Effector memory CD8-positive, alpha-beta T cell (primary cell): ENCODE results near the gene PIR.

ENCODE experiments used
- ATAC-seq: fragments of 150-1000 bp; cut with Tn5 transposase; replicated peaks from 2 replicates; pipeline ENCODE4 v1.10.0; 2021; ENCODE audit warnings: mild to moderate bottlenecking, moderate library complexity
- DNase-seq, 3 experiments: peaks; one replicate each; pipeline ENCODE4 v3.0.0; 2021
- H3K27ac Mint-ChIP-seq, 2 donors: one replicate each; pipeline ENCODE4 v1.8.0; 2022; ENCODE audit warnings: mild to moderate bottlenecking in 2 of 2, mixed read lengths in 2 of 2, moderate library complexity in 2 of 2
- H3K27me3 Mint-ChIP-seq, 2 donors: one replicate each; pipeline ENCODE4 v1.8.0; 2022; ENCODE audit warnings: mixed read lengths in 2 of 2
- H3K36me3 Mint-ChIP-seq: one replicate; pipeline ENCODE4 v1.8.0; 2022; ENCODE audit warnings: mild to moderate bottlenecking, moderate library complexity, mixed read lengths; ENCODE audit not compliant: insufficient read depth
- H3K4me1 Mint-ChIP-seq, 2 donors: one replicate each; pipeline ENCODE4 v1.8.0; 2022; ENCODE audit warnings: low read depth in 2 of 2, mixed read lengths in 2 of 2
- H3K4me3 Mint-ChIP-seq, 2 donors: one replicate each; pipeline ENCODE4 v1.8.0; 2022; ENCODE audit warnings: mild to moderate bottlenecking in 2 of 2, mixed read lengths in 2 of 2, moderate library complexity in 2 of 2
- H3K9me3 Mint-ChIP-seq, 2 donors: one replicate each; pipeline ENCODE4 v1.8.0; 2022; ENCODE audit warnings: mixed read lengths in 2 of 2

PIR gene

GRCh38 chrX:15505101-15505500 lies 12.0 kb upstream of the PIR start:
- Mint-ChIP-seq H3K9me3 (no peaks in the 10 kb centered on the region), H3K4me3 (no peak overlapping the region), H3K27me3 (peaks cover 18 to 35% of the 10 kb centered on the region in 2 donors), H3K4me1 (no peaks in the 10 kb centered on the region), H3K36me3 (no peaks in the 10 kb centered on the region), H3K27ac (no peak overlapping the region)
- ATAC-seq, result no peak
- DNase-seq, result no peak

DNA sequence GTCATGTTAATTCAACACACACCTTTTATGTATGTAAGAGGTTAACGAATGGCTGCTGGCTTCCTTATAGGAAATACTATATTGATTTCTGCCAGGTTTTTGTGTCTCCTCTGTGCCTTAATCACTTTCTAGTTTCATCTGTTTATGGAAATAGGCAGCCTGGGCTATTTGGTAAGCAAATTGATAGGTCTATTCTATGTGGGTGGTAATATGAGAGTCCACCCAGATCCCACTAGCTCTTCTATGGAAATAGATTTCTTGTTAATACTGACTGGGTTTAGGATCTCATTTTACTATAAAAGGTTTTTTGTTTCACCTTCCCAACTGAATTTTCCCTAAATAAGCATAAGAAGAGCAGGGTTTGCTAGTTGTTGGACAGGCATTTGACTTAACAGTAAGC lies 11.5 kb upstream of the PIR start:
- Mint-ChIP-seq H3K9me3 (no peaks in the 10 kb centered on the region), H3K27ac (no peak overlapping the region), H3K4me1 (no peaks in the 10 kb centered on the region), H3K27me3 (peaks cover 14 to 30% of the 10 kb centered on the region in 2 donors), H3K4me3 (no peak overlapping the region), H3K36me3 (no peaks in the 10 kb centered on the region)
- DNase-seq, result no peak
- no peak for ATAC-seq

DNA sequence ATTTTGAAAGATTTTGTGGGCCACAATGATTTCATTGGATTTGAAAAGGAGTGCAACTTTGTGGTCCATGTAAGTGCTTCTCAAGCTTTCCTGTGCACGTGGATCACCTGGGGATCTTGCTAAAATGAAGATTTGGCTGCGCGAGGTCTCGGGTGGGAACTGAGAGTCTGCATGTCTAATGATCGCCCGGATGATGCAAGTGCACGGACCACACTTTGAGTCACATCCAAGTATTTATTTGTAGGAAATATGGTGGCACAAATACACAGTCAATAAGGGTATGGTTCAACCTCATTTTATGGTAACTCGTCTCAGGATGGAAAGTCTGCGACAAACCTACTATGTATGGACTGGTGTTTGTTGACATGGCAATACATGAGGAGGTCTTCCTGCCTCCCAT lies 8.4 kb upstream of the PIR start:
- no peaks in the 10 kb centered on the region for H3K36me3 Mint-ChIP-seq
- DNase-seq (no peak), ATAC-seq (no peak)
- peaks cover 3 to 5% of the 10 kb centered on the region in 2 donors for H3K4me1 Mint-ChIP-seq
- peaks cover 17 to 22% of the 10 kb centered on the region in 2 donors for H3K27me3 Mint-ChIP-seq
- H3K9me3 Mint-ChIP-seq, result no peaks in the 10 kb centered on the region
- H3K27ac Mint-ChIP-seq, result no peak overlapping the region
- no peak overlapping the region for H3K4me3 Mint-ChIP-seq

DNA sequence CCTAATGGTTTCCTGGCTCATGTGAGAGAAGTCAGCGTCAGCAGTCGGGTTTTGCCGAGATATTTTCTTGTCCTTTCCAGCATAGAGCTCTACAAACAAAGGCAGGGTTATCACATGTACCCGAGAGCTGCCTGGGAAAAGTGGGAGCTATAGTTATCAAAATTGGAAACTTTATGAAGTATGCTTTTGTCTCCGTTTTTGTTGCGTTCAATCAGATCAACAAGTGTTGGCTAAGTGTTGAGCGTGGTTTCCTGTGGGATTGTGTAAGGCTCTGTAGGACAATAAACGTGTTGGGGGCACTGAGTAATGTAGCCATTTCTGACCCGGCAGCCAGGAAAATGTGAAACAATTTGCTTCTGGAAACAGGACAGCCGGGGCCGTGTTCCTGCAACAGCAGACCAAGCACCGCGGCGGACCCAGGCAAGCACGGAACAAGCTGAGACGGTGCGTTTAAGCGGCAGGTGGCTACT lies 7.4 kb upstream of the PIR start, which contains the start of gene BMX:
Gene BMX, plus strand, starts transcription at position 311 of the 470 bp plus-strand sequence. CDS start 7,547 bp downstream, outside the sequence.
- H3K4me1 Mint-ChIP-seq, result peaks cover 3 to 5% of the 10 kb centered on the region in 2 donors
- H3K36me3 Mint-ChIP-seq, result no peaks in the 10 kb centered on the region
- no peak for DNase-seq
- no peak for ATAC-seq
- H3K4me3 Mint-ChIP-seq, result no peak within 1 kb of the TSS
- peaks cover 17 to 22% of the 10 kb centered on the region in 2 donors for H3K27me3 Mint-ChIP-seq
- H3K9me3 Mint-ChIP-seq, result no peaks in the 10 kb centered on the region
- H3K27ac Mint-ChIP-seq, result no peak within 1 kb of the TSS

DNA sequence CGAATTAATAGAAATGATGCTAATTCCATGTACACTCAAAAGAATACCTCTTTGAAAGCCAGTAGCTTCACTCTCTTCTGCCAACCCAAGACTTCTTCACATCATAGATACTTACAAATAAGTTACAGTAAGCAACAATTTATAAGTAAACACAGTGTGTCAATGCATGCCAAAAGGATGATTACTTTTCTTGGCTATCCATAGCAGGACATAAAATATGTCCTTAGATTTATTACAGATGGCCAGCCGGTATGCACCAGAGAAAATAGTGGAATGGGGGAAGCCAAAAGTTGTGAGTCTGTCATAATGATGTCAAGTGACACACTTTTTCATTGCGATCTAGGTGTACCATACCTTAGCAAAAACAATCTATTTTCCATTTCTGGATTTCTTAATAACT lies 6.8 kb upstream of the PIR start:
- Mint-ChIP-seq H3K4me1 (peaks cover 3 to 5% of the 10 kb centered on the region in 2 donors), H3K27ac (no peak overlapping the region), H3K36me3 (no peaks in the 10 kb centered on the region), H3K9me3 (no peaks in the 10 kb centered on the region), H3K27me3 (peaks cover 17 to 22% of the 10 kb centered on the region in 2 donors), H3K4me3 (no peak overlapping the region)
- DNase-seq (no peak), ATAC-seq (no peak)

- Mint-ChIP-seq H3K27me3 (peaks cover 9 to 17% of the 10 kb centered on the region in 2 donors), H3K36me3 (no peaks in the 10 kb centered on the region), H3K27ac (no peak overlapping the region), H3K4me3 (no peak overlapping the region), H3K4me1 (peaks cover 3 to 5% of the 10 kb centered on the region in 2 donors), H3K9me3 (no peaks in the 10 kb centered on the region)
- no peak for ATAC-seq
- DNase-seq, result no peak
Measured at GRCh38 chrX:15498741-15499140, 5.6 kb upstream of the PIR start.

DNA sequence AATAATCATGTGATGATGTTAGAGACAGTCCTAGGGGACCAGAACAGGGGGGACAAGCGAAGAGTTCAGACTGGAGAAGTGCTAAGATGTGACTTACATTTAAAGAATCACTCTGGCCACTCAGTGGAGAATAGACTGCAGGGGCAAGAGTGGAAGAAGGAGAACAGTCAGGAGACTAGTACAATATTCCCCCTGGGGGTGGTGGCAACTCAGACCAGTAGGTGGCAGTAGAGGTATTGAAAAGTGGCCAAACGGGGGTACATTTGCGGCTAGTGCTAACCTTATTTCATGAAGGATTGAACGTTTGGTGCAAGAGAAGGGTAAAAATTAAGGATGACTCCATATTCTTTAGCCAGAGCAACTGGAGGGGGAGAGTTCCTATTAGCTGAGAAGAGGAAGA lies 4.7 kb upstream of the PIR start:
- ATAC-seq, result peak; percentile 55
- H3K4me1 Mint-ChIP-seq, result peaks cover 3 to 10% of the 10 kb centered on the region in 2 donors
- H3K9me3 Mint-ChIP-seq, result no peaks in the 10 kb centered on the region
- H3K27ac Mint-ChIP-seq, result no peak overlapping the region
- H3K36me3 Mint-ChIP-seq, result no peaks in the 10 kb centered on the region
- peaks cover 15 to 21% of the 10 kb centered on the region in 2 donors for H3K27me3 Mint-ChIP-seq
- DNase-seq, result peak; percentile 38 to 52 (median 42)
- H3K4me3 Mint-ChIP-seq, result no peak overlapping the region

GRCh38 chrX:15496824-15497223 lies 3.7 kb upstream of the PIR start:
- DNase-seq (no peak), ATAC-seq (no peak)
- peaks cover 3 to 10% of the 10 kb centered on the region in 2 donors for H3K4me1 Mint-ChIP-seq
- H3K9me3 Mint-ChIP-seq, result no peaks in the 10 kb centered on the region
- H3K4me3 Mint-ChIP-seq, result no peak overlapping the region
- H3K36me3 Mint-ChIP-seq, result no peaks in the 10 kb centered on the region
- peaks cover 15% of the 10 kb centered on the region in 2 donors for H3K27me3 Mint-ChIP-seq
- no peak overlapping the region for H3K27ac Mint-ChIP-seq

DNA sequence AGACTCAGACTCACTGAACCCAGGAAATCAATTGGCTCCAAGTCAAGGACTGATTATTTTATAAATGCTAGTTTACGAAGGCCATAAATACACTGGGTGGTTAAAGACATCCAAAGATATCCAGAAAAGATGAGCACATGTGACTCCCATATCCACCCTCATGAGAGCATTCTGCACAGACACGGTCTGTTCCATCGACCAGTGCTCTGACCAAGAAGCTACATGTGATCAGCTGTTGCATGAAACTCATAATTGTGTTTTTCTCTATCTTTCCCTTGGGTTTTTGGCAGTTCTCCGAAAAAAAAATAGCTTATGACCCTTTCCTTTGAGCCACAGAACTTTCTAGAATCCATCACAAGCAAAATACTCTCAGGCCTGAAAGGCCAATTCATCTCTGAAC lies 2.7 kb upstream of the PIR start:
- Mint-ChIP-seq H3K27ac (no peak overlapping the region), H3K9me3 (no peaks in the 10 kb centered on the region), H3K36me3 (no peaks in the 10 kb centered on the region), H3K4me3 (no peak overlapping the region), H3K27me3 (peaks cover 10 to 15% of the 10 kb centered on the region in 2 donors), H3K4me1 (peaks cover 3 to 10% of the 10 kb centered on the region in 2 donors)
- no peak for ATAC-seq
- DNase-seq, result no peak

DNA sequence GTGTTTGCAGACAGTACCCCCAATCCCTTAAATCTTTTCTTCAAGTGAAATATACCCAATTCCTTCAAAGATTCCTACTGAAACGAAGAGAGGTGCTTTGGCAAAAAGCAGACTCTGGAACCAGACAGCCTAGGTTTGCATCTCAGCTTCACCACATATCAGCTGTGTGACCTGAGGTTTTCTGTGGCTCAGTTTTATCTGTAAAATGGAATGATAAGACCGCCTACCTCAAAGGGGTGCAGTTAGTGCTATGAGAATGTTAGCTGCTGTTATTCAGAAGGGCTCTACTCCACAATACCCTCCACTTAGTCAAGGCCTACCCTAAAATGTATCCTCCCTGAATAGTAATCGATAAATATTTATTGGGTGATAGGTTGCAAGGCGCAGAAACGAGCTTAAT lies 664 bp downstream of the PIR start:
- Mint-ChIP-seq H3K9me3 (no peaks in the 10 kb centered on the region), H3K4me1 (peaks cover 0 to 5% of the 10 kb centered on the region in 2 donors), H3K27ac (no peak overlapping the region), H3K27me3 (peaks cover 4 to 9% of the 10 kb centered on the region in 2 donors), H3K4me3 (peak overlapping the region in 1 of 2 donors; percentile 76), H3K36me3 (no peaks in the 10 kb centered on the region)
- DNase-seq, result no peak
- ATAC-seq, result no peak

GRCh38 chrX:15483891-15484290 lies 9.2 kb downstream of the PIR start:
- no peak overlapping the region for H3K4me3 Mint-ChIP-seq
- no peak for DNase-seq
- H3K27me3 Mint-ChIP-seq, result peaks cover 0 to 7% of the 10 kb centered on the region in 2 donors
- H3K27ac Mint-ChIP-seq, result no peak overlapping the region
- no peaks in the 10 kb centered on the region for H3K4me1 Mint-ChIP-seq
- no peaks in the 10 kb centered on the region for H3K9me3 Mint-ChIP-seq
- no peaks in the 10 kb centered on the region for H3K36me3 Mint-ChIP-seq
- no peak for ATAC-seq

- no peaks in the 10 kb centered on the region for H3K27me3 Mint-ChIP-seq
- H3K9me3 Mint-ChIP-seq, result no peaks in the 10 kb centered on the region
- no peak overlapping the region for H3K4me3 Mint-ChIP-seq
- no peak overlapping the region for H3K27ac Mint-ChIP-seq
- no peaks in the 10 kb centered on the region for H3K36me3 Mint-ChIP-seq
- DNase-seq, result no peak
- H3K4me1 Mint-ChIP-seq, result no peaks in the 10 kb centered on the region
- no peak for ATAC-seq
Measured at GRCh38 chrX:15475486-15475885, 17.6 kb downstream of the PIR start.

DNA sequence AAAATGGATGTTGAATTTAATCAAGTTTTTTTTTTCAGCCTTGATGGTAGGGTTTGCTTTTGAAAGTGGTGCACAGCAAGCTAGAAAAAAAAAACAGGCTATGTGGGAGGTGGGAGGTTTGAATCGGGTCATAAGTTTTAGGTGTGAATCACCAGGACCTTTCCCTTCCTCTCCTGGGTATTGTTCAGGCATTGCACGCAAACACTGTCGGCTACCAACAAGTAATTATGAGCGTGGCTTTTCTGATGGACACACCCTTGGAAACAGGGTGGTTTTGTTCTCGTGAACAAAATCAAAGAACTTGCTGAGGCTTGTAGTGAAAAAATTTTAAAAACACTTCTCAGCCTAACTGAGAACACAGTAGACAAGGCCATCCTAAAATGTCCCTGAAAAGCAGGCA lies 18.1 kb downstream of the PIR start:
- Mint-ChIP-seq H3K36me3 (no peaks in the 10 kb centered on the region), H3K4me1 (no peaks in the 10 kb centered on the region), H3K27me3 (no peaks in the 10 kb centered on the region), H3K4me3 (no peak overlapping the region), H3K27ac (no peak overlapping the region), H3K9me3 (no peaks in the 10 kb centered on the region)
- ATAC-seq, result no peak
- no peak for DNase-seq

DNA sequence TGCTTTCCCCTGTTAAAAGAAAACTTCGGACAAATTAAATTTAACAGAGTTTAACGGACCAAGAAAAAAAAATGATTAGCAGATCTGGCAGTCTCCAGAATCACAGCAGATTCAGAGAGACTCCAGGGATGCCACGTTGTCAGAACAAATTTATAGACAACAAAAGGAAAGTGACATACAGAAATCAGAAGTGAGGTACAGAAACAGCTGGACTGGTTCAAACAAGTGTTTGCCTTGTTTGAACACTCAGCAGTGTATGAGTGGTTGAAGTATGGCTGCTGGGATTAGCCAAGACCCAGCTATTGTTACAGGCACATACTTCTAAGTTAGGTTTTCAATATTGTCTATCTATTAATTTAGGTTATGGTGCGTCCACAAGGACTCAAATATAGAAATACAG lies 19.1 kb downstream of the PIR start:
- no peaks in the 10 kb centered on the region for H3K9me3 Mint-ChIP-seq
- H3K27me3 Mint-ChIP-seq, result no peaks in the 10 kb centered on the region
- no peak for DNase-seq
- H3K36me3 Mint-ChIP-seq, result no peaks in the 10 kb centered on the region
- ATAC-seq, result no peak
- no peaks in the 10 kb centered on the region for H3K4me1 Mint-ChIP-seq
- no peak overlapping the region for H3K4me3 Mint-ChIP-seq
- H3K27ac Mint-ChIP-seq, result no peak overlapping the region

DNA sequence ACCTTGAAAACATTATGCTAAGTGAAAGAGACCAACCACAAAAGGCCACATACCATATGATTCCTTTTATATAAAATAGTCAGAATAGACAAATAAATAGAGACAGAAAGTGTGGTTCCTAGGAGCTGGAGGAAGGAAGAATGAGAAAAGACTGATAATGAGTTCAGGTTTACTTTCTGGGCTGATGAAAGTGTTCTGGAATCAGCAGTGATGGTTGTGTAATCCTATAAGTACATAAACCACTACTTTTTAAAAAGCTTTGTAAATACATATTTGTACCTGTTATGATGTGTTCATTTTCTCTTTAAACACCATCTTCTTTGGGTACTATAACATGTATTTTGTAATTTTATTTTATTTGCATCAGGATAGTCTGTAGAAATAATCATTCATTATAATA lies 20.6 kb downstream of the PIR start:
- H3K4me3 Mint-ChIP-seq, result no peak overlapping the region
- no peak overlapping the region for H3K27ac Mint-ChIP-seq
- no peaks in the 10 kb centered on the region for H3K9me3 Mint-ChIP-seq
- H3K4me1 Mint-ChIP-seq, result no peaks in the 10 kb centered on the region
- no peaks in the 10 kb centered on the region for H3K36me3 Mint-ChIP-seq
- no peaks in the 10 kb centered on the region for H3K27me3 Mint-ChIP-seq
- no peak for DNase-seq
- no peak for ATAC-seq
